Body of pancreas (tissue), 4 donors: ENCODE measurements around the gene SPDYE1.

Experiments used
- CTCF ChIP-seq, 7 experiments: fragments of 450-650 bp in 4 of 7; fragments of 200-600 bp in 3 of 7; sonication (generic) in 3 of 7; IDR thresholded peaks; one replicate each; pipeline ENCODE4 v1.5.1; 2016 to 2019; ENCODE audit warnings: antibody characterized with exemption in 7 of 7
- POLR2A ChIP-seq, 3 donors: fragments of 450-650 bp; IDR thresholded peaks; one replicate each; pipeline ENCODE4 v1.6.1; 2016; ENCODE audit warnings: antibody characterized with exemption in 3 of 3, mild to moderate bottlenecking in 2 of 3

GRCh38 chr7:43977525-43977924 lies 20.2 kb upstream of the SPDYE1 start:
- TF ChIP-seq CTCF (IDR thresholded peaks at IDR 0.05) (no peak), POLR2A (IDR thresholded peaks at IDR 0.05) (no peak)
